Epithelial cell of proximal tubule (primary cell): ENCODE measurements around the gene SPRYD3. TPM values are rescaled to one million over a fixed set of nuclear protein-coding genes. Genes with fewer than 3 reads are reported as not detected.

Experiments used
- DNase-seq: peaks from one replicate; pipeline ENCODE4 v3.0.0-alpha.2; 2011; ENCODE audit warnings: low read depth
- H3K4me3 ChIP-seq: 2 replicates; pipeline ENCODE4 v1.5.1; 2011; ENCODE audit warnings: low read depth, mild to moderate bottlenecking, low read length
- total RNA-seq: library from RNA; depleted of rRNA; stranded (reverse); fragments of >200 nt; gene quantifications from 2 replicates; pipeline ENCODE4 v1.2.3, GENCODE V29; 2015
- TF ChIP-seq, protein P1 (sequence below): conservative IDR thresholded peaks from 2 replicates; pipeline ENCODE4 v1.5.1; 2012; ENCODE audit warnings: low read depth, mild to moderate bottlenecking, low read length

SPRYD3 gene
- total RNA-seq, 1 donor from 2014 or later = 26.1 TPM

DNA sequence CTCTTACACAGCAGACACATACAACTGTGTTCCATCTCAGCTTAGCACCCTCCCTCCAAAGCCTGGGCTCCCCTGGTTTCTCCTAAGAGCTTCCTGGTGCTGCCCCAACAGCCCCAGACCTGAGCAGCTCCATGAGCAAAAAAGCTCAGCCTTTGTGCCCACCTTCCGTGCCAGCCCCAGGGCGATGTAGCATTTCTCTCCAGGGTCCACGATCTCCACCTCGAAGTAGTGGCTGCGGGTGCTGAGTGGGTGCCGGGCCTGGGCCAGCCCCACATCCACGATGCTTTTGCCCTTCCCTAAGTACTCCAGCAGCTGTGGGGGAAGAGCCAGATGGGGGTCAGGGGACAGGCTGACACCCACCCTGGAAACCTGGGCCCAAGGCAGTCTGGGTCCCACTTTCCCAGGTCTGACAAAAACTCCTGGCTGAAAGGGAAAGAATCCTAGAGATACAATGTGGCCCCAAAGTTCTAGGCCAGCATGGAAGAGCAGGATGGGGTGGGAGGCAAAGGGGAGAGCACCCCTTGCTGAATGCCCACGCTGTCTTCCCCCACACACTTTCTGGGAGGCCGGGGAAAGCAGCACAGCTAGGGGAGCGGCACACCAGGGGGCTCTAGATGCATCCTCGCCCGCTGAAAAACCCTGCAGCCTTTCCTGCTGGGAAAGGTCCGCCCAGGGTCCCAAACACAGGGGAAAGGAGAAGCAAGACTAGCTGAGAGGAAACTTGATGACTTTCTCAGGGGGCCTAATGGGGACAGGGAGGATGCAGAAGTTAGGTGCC, 11.0 kb downstream of the SPRYD3 start:
- DNase-seq = no peak
- no peak overlapping the region for H3K4me3 ChIP-seq
- TF ChIP-seq, protein P1, sequence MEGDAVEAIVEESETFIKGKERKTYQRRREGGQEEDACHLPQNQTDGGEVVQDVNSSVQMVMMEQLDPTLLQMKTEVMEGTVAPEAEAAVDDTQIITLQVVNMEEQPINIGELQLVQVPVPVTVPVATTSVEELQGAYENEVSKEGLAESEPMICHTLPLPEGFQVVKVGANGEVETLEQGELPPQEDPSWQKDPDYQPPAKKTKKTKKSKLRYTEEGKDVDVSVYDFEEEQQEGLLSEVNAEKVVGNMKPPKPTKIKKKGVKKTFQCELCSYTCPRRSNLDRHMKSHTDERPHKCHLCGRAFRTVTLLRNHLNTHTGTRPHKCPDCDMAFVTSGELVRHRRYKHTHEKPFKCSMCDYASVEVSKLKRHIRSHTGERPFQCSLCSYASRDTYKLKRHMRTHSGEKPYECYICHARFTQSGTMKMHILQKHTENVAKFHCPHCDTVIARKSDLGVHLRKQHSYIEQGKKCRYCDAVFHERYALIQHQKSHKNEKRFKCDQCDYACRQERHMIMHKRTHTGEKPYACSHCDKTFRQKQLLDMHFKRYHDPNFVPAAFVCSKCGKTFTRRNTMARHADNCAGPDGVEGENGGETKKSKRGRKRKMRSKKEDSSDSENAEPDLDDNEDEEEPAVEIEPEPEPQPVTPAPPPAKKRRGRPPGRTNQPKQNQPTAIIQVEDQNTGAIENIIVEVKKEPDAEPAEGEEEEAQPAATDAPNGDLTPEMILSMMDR = no peak

DNA sequence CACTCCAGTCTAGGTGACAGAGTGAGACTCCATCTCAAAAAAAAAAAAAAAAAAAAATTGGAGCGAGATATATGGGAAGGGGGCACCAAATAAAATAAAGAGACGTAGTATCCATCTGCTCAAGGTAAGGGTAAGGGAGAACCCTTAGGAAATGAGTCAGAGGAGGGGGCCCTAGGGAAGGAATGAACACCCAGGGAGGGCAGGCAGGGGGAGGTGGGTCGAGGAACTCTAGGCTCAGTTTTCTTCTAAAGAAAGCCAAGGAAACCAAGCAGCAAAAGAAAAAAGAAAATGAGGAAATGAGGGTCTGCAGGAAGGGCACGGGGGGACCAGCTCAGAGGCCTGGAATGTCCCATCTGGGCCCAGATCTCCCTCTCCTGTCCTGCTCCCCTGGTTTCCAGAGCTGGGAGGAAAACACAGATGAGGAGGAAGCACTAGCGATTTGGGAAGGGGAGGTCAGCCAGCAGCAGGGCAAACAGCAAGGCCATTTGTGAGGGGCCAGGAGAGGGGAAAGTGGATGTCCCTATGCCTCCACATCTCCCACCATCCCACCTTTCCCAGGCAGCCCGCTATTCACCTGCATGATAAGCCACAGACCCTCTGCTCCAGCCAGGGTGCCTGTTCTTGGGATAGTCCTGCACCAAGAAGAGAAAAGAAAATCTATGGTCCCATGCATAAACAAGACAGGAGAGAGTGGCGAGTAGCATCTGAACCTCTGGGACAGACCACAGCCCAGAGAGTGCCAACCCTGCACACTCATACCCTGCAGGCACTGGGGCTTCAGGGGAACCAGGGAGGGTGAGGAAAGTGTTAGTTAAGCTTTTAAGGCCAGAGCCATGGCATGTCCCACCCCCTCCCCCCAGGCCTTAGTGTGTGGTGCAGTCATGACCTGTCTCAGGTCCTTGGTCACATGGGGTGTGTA, 11.9 kb downstream of the SPRYD3 start:
- DNase-seq = no peak
- TF ChIP-seq, protein P1 = no peak
- H3K4me3 ChIP-seq = no peak overlapping the region

- no peak for DNase-seq
- TF ChIP-seq, protein P1 = peak; percentile 85
Observed at GRCh38 chr12:53065975-53066931, 12.9 kb downstream of the SPRYD3 start.

DNA sequence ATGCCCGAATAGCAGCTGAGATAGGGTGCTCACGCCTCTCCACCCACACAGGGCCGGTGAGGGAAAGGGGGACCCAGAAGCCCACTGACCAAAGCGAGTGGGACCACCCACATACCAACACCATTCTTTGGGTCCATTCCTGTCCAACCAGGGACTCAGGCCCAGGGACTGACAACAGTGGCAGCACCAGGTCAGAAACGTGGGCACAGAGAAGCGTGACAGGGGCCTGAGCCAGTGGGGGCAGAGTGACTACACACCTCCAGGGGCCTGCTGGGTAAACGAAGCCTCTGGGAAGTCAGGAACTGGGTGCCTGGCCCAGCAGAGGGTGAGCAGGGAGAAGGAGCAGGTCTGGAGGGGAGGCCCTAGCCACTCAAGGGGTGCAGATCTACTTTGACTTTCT, 13.7 kb downstream of the SPRYD3 start:
- no peak overlapping the region for H3K4me3 ChIP-seq
- TF ChIP-seq, protein P1 = no peak
- DNase-seq = no peak

More at GRCh38 chr12:53065975-53066931, 12.9 kb downstream of the SPRYD3 start:
- H3K4me3 ChIP-seq = no peak overlapping the region

GRCh38 chr12:53064613-53065436, 14.4 kb downstream of the SPRYD3 start:
- TF ChIP-seq, protein P1 = no peak
- DNase-seq = no peak
- H3K4me3 ChIP-seq = no peak overlapping the region
